ENCODE results near the gene AUH.
"Not testable (repeated sequence)": the region's sequence is repeated elsewhere in the genome, so short reads cannot be mapped to it uniquely, and the experiment has no call there.

The AUH gene

DNA sequence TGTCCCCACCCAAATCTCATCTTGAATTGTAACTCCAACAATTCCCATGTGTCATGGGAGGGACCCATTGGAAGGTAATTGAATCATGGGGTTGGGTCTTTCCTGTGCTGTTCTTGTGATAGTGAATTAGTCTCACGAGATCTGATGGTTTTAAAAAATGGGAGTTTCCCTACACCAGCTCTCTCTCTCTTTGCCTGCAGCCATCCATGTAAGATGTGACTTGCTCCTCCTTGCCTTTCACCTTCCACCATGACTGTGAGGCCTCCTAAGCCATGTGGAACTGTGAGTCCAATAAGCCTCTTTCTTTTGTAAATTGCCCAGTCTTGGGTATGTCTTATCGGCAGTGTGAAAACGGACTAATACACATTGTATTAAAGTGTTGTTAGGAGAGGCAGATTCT, 16.3 kb upstream of the AUH start:
- not testable (repeated sequence) for DNase-seq

DNA sequence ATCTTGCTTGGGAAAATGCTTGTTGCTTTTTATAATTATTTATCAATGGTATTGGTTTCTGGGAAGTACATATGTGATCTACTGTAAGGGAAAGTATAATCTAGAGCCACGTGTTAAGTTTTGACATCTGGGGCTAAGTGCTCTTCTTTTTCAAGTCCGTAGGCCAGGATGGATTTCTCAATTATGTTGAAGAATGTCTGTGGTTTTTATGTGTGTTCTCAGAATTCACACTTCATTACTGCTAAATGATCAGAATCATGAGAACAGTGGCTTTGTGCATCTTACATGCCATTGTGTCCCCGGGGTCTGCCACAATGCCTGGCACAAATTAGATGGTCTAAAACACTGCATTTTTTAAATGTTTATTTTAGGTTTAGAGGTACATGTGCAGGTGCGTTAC, 14.5 kb upstream of the AUH start:
- DNase-seq = no peak

DNA sequence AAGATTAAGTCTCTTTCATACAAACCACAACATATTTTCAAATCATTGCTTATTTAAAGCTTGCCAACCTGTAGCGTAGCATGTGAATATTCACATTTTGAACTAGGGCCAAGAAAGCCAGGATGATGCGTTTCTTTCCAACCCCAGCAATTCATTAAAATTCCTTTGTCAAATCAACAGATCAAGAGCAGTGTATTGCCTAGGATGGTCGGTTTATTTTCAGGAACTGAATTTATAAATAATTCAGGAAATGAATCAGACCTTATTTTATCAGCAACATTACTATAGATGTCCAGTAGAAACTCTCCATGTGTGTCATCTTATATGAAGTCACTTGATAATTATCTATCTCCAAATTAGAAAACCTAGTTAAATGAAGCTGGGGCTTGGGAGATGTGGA, 13.2 kb upstream of the AUH start:
- DNase-seq = no peak

DNA sequence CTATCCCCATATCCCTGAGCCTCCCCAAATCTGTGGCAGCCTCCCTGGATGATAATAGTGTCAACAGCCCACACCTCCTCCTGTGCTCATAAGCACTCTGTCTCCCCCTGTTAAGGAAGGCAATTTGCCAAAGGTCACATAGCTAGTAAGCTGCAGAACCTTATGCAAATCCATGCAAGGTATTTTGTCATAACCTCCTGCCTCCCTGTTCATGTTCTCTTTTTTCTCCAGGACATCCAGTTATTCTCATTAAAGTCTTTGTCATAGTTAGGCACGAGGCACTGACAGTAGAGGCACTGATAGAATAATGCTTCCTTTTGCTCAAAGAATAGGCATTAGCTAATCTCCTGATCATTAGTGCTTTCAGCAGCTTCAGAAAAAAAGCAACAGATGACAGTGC, 10.2 kb upstream of the AUH start:
- DNase-seq = no peak

DNA sequence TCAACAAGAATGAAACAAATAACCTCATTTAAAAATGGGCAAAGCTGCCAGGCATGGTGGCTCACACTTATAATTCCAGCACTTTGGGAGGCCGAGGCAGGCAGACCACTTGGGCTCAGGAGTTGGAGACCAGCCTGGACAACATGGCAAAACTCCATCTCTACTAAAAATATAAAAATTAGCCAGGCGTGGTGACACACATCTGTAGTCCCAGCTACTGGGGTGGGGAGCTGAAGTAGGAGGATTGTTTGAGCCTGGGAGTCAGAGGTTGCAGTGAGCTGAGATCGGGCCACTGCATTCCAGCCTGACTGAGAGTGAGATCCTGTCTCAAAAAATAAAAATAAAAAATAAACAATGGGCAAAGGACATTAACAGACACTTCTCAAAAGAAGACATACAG, 8.3 kb upstream of the AUH start:
- DNase-seq = not testable (repeated sequence)

DNA sequence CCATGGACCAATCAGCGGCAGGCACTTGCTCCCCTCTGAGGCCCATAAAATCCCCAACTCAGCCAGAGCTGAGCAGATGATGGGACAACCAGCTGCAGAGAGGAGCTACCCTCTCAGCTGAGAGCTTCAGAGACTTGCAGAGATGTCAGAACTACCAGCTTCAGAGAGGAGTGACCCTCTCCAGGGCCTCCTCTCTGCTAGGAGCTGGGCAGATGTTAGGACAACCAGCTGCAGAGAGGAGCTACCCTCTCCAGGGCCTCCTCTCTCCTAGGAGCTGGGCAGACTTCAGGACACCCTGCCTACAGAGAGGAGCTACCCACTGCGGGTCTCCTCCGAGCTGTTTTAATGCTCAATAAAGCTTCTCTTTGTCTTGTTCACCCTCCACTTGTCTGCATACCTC, 3.0 kb upstream of the AUH start:
- no peak for DNase-seq

DNA sequence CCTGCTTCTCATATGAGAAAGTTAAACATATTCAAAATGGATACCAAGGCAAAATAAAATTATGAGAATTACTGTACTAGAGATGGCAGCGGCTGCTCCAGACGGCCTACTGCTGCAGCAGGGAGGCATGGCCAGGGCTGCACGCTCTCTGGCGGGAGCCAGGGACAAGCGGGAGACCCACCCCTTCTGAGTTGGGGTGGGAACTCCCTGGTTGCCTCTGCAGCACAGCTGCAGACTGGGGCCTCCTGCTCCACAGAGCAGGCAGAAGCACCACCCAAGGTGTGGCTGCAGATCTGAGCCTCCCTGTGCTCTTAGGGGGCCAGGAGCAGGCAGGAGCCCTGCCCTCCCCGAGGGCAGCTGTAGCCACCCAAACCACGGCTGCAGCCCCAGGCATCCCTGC, 2.3 kb upstream of the AUH start:
- no peak for DNase-seq

DNA sequence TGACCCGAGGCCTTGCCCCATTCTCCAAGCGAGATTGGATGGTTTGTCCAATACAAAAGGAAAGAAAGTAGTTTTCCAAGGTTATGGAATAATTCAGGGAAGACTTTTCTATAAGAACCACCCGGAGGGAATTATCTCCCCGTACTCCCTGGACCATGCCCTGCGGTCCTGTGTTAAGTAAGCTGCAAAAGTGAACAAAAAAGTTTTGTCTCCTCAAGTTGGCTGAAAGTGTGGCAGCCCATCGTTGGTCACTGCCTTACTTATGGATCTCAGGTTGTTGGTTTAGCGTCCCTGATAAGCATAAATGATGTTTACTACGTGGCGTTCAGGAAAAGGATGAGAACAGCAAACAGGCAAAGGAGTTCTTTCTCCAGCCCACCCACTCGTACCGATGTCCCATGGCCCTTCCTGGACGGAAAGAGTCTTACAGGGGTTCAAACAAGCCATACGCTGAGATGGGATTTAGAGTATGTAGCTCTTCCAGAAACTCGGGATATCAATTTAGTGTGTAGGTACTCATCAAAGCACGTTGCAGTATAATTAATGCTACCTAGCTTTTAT, 413 bp upstream of the AUH start:
- no peak for DNase-seq

DNA sequence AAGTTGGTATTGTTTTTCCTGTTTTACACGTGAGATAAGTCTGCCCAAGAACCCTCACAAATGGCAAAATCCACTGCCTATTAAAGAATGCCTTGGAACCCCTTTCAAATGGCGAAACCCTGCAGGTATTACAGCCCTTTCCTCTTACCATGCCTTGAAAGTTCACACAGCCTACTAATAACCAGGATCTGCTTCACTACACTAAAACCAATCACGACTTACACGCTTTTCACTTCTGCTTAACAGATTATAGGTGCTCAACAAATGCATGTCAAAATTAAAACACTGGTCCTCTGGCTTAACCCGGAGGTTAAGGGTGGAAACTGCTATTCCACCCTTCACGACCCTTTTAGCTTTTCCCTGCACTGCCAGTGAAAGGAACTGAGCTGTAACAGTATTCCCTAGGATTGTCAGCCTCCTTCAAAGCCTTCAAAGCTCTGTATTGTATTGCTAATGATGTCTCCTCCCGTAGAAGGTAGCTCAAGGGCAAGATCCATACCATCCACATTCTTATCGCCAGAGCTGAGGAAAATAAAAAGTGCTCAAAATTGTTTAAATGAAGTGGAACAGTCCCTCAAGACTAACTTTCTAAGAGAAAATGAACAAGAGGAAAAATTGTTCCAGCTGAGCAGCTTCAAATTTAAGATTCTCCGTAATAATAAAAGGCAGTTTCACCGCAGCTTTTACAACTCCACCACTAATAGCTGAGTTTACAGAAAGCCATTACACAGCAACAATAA, 997 bp downstream of the AUH start:
- no peak for DNase-seq

DNA sequence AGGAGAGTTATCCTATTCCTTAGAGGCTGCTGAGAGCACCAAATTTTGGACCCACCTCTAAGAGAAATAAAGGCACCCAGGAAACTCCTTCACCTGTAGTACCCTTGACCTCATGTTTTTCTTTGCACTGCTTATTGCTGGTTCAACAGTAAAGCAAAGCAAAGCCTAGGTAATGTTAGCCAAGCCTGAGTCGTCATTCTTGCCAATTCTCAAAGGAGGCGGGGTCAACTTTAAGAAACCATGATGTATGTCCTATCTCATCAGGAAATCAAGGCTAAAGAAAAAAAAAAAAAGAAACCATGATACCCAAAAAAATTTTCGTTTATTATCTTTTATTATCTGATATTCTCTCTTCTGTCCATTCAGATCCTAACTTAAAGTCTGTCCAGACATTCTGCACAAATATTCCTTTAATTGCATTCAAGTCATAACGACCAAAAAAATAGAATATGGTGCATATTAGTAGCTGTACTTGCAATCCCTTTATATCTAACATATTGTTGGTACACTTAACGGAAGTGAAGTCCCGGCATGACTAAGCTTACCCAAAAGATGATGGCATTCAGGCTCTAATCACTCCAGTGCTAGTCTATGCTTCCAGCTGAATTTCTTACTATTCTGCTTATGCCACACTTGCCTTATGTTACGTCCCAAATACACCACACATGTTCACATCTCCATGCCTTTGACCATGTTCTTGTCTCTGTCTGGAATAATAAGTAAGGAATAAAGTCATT, 1.8 kb downstream of the AUH start:
- no peak for DNase-seq

DNA sequence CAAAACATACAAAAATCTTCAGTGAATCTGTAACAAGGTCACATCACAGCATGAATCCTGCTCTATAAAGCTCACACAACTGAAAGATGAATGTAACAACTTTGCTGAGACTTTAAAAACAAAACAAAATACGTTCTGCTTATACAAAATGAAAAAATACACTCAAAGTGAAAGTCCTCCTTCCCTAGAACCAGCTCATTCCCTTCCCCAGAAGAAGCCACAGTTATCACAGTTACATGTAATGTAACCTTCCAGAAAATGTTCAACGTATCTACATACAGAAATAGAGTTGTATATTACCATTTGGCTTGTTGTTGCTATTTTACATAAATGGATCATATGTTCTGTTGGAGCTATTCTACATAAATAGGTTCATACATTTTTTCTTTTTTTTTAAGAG, 2.6 kb downstream of the AUH start:
- DNase-seq = no peak

DNA sequence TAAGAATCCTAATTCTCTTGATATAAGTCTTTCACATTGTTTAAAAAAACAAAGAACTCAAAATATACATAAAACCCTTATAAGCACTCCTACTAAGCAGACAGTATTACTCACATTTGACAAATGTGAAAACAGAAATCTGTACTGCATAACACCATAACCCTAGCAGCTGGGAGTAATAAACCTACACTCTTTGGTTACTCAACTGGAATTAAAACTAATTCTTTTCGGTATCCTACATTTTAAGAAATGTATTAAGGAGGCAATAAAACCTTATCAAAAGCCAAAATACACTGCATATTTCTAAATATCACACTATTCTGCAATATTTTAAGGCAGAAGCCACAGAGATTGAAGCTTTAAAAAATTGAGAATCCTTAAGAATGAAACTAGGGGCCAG, 6.8 kb downstream of the AUH start:
- no peak for DNase-seq

DNA sequence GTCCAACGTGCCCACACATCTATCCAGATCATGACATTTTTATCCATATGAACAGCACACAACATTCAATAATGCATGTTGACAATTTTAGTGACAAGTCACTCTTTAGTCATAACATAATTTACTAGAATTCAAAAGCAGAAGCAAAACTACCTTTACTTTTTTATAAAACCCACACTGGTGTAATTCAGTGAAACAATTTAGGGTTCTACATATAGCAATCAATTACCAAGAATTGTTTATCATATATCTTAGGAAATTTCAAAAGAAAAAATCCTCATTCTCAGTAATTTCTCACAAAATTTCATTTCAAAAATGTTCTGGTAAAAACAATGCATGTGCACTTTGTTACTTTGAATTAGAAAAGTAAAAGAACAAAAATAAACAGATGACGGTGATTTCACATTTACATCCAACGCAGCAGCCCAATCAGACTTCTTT, 12.6 kb downstream of the AUH start:
- no peak for DNase-seq

DNA sequence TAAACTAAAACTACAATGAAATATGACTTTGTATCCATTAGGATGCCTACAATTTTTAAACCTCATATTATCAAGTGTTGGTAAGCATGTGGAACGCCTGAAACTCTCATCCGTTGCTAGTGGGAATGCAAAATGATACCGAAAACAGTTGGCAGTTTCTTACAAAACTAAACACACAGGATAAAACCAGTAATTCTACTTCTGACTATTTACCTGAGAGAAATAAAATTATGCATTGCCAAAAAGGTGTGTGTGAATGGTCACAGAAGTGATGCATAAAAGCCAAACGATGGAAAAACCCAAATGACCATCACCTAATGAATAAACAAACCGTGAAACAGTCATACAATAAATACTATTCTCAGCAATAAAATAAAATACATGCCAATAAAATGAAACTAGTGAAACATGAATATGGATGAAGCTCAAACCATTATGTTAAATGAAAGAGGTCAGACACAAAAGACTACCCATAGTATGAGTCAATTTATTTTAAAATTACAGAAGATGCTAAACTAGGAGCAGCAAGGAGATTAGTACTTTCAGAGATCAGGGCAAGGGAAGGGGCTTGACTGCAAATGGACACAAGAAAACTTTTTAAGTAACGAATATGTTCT, 13.4 kb downstream of the AUH start:
- no peak for DNase-seq

DNA sequence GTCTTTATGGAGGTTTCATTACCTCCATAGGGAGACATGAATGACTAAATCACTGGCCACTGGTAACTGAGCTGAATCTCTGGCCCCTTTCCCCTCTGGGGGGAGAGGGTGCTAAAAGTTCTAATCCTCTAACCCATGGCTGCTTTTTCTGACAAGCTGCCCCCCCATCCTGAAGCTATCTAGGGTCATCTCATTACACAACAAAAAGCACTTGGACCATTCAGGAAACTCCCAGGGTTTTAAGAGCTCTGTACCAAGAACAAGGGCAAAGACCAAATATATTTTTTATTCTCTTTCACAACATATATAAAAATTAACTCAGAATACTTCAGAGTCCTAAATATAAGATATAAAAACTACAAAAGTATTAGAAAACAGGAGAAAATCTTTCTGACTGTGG, 14.3 kb downstream of the AUH start:
- no peak for DNase-seq

DNA sequence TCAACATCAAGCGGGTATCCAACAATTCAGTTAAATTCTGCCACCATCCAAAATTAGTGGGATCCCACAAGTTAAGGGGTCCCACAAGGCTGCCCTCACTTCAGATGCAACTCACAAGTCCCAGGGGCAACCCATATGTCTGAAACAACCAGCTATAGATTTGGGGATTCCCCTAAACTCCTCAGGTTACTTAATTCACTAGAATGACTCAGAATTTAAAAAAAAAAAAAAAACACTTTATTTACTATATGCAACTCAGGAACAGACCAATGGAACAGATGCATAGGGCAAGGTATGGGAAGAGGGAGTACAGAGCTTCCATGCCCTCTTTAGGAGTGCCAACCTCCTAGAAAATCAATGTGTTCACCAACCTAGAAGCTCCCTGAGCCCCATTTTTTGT, 15.1 kb downstream of the AUH start:
- DNase-seq = no peak

DNA sequence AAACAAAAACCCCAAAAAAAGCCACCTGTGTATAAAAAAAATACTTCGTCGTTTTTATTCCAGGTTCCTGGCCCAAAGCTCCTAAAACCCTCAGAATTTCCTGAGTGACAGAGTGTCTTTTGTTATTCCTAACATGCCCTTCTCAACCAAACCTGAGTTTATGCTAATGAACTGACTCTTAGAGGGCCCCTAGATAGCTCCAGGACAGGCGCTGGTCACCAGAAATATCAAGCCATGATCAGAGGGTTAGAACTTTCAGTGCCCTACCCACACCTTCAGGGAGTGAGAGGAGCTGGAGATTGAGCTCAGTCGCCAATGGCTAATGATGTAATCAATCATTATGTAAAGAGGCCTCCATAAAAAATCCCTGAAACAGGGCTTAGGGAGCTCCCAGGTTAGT, 15.7 kb downstream of the AUH start:
- DNase-seq = no peak

DNA sequence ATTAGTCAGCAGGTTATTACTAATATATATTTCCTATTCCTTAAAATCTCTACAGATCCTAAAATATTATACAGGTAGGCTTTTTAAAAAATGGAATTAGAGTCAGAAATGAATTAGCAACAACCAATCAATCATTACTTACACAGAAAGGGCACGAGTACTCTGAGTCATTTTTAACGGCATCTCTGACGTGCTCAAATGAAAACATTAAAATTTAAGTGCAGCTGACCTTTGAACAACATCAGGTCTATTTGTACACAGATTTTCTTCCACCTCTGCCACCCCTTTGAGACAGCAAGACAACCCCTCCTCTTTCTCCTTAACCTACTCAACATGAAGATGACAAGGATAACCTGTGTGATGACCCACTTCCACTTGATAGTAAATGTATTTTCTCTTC, 19.1 kb downstream of the AUH start:
- DNase-seq = no peak

DNA sequence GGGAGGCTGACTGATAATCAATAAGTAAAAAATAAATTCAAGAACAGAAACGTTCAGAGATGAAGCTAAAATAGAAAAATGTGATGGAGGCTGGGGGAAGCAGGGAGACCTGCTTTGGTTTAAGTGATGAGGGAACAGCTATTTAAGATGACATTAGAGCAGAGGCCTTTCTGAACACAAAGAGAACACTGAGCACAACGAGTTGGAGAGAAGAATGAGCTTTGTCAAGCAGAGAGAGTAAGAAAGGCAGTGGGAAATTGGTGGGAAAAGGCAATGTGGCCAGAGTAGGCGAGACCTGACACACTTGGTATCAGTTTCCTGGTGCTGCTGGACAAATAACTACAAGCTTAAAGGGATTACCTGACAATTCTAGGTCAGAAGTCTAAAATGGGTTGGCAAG, 20.0 kb downstream of the AUH start:
- no peak for DNase-seq

DNA sequence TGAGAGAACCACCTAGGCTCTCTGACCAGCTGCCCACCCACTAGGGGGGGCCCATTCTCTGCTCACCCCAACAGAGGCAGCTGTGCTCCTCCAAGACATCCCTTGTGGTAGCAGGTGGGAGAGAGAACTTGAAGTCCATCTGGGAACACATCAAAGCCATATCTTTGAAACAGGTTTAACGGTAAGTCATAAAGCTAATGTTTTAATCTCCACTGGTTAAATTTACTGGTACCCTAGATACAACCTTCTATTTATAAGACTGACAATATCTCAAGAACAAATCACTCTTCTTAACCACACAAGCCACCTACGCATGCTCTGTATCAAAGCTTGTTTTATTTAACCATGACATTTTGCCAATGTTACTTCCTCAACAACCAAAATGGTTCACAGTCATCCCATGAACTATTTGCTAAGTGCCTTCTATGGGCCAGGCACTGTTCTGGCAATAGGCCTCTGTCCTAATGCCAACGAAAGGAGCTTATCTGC, 20.4 kb downstream of the AUH start:
- DNase-seq = no peak

DNA sequence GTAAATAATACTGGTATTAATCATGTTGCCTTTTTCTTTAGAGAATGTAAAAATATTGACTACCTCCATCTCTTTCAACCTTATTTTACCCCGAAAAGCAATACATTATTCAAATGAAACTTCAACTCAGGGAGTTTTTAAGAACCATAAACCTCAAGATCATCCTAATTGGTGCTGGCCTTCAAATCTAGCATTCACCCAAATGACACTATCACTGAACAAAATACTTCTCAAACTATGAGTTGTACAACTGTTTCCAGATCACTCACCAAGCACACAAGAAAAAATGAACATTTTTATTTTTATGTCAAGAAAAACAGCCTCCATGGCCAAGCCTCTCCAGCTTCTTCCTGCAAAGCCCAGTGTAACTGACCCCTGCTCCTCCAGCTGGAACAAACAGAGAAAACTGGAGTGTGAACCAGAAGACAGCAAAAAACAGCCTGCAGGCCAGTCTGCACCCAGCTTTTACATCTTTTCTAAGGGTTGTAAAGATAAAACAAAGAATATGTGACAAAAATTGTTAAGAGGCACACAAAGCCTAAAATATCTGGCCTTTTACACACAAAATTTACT, 21.2 kb downstream of the AUH start:
- no peak for DNase-seq

DNA sequence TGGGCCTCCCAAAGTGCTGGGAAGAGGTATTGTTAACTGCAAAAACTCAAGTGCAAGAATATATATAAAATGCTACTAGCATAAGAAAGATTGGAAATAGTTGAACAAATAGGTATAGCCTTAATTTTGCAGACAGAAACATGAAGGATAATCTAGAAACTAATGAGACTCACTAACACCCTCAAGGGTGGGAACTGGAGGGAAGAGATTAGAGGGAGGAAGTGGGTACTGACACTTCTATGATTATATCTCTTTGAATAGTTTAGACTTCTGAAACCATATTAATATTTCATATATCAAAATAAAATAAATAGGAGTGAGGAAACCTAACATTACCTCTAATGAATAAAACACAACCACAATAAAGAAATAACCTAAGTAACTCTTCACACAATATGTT, 23.0 kb downstream of the AUH start:
- DNase-seq = no peak

DNA sequence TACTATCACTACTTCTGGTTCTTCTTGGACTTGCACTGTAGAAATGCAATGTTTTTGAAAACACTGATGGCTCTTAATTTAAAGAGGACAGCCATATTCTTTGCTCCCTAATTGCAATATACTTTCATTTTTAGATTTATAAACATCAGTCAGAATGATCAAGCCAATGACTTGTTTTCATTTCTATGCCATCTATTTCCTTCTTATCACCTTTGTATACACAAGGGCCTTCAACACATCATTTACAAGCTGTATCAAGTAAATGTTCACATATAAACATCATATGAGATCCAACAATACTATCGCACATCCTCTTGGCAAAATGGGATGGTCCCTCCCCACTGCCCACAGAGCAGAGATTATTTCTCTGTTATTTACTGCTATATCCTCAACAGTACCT, 24.9 kb downstream of the AUH start:
- DNase-seq = no peak

DNA sequence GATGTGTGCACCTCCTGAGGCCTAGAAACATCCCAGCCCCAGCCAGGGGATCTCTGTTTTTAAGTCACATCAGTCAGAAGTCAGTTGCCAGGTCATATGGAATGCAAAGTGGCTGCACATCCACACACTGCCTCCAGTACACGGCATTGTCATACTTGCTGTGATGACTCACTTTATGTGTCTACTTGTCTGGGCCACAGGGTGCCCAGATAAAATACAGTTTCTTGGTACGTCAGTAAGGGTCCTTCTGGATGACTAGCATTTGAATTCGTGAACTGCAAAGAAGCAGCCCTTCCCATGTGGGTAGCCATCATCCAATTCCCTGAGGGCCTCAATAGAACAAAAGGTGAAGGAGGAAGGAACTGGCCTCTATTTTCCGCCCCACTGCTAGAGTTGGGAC, 27.7 kb downstream of the AUH start:
- DNase-seq = no peak

All from CD4-positive, alpha-beta T cell treated with Interleukin-17A for 4 hours (primary cell).